WTC11 (cell line): ENCODE measurements around the gene MRE11.
"Not testable (repeated sequence)": the region's sequence is repeated elsewhere in the genome, so short reads cannot be mapped to it uniquely, and the experiment has no call there.

ENCODE experiments used
- CTCF ChIP-seq: fragments of 200-600 bp; IDR thresholded peaks from 2 replicates; pipeline ENCODE4 v1.8.0; 2022; ENCODE audit warnings: antibody characterized with exemption
- ESRRA ChIP-seq: sonication (generic); formaldehyde crosslinking; IDR thresholded peaks from 2 replicates; pipeline ENCODE4 v1.8.1; 2022; ENCODE audit warnings: mild to moderate bottlenecking, missing genetic modification reagents, borderline replicate concordance
- TF ChIP-seq, protein P1 (sequence below): sonication (generic); formaldehyde crosslinking; IDR thresholded peaks from 2 replicates; pipeline ENCODE4 v1.8.1; 2023; ENCODE audit warnings: mild to moderate bottlenecking, missing genetic modification reagents, borderline replicate concordance

DNA sequence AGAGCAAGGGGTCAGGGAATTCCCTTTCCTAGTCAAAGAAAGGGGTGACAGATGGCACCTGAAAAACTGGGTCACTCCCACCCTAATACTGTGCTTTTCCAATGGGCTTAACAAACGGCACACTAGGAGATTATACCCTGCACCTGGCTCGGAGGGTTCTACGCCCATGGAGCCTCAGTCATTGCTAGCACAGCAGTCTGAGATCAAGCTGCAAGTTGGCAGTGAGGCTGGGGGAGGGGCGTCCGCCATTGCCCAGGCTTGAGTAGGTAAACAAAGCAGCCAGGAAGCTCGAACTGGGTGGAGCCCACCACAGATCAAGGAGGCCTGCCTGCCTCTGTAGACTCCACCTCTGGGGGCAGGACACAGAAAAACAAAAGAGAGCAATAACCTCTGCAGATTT, 123.1 kb downstream of the MRE11 start:
- not testable (repeated sequence) for TF ChIP-seq ESRRA (CRISPR knock-in tag); CTCF
- TF ChIP-seq, protein P1, sequence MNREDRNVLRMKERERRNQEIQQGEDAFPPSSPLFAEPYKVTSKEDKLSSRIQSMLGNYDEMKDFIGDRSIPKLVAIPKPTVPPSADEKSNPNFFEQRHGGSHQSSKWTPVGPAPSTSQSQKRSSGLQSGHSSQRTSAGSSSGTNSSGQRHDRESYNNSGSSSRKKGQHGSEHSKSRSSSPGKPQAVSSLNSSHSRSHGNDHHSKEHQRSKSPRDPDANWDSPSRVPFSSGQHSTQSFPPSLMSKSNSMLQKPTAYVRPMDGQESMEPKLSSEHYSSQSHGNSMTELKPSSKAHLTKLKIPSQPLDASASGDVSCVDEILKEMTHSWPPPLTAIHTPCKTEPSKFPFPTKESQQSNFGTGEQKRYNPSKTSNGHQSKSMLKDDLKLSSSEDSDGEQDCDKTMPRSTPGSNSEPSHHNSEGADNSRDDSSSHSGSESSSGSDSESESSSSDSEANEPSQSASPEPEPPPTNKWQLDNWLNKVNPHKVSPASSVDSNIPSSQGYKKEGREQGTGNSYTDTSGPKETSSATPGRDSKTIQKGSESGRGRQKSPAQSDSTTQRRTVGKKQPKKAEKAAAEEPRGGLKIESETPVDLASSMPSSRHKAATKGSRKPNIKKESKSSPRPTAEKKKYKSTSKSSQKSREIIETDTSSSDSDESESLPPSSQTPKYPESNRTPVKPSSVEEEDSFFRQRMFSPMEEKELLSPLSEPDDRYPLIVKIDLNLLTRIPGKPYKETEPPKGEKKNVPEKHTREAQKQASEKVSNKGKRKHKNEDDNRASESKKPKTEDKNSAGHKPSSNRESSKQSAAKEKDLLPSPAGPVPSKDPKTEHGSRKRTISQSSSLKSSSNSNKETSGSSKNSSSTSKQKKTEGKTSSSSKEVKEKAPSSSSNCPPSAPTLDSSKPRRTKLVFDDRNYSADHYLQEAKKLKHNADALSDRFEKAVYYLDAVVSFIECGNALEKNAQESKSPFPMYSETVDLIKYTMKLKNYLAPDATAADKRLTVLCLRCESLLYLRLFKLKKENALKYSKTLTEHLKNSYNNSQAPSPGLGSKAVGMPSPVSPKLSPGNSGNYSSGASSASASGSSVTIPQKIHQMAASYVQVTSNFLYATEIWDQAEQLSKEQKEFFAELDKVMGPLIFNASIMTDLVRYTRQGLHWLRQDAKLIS (CRISPR knock-in tag): not testable (repeated sequence)
